HAP-1 (cell line): ENCODE measurements around the gene UBQLN4.
A peak's percentile ranks its signal among the peaks of the same experiment; 100 is the strongest.

Experiments used
- DNase-seq, 2 experiments: peaks; one replicate each; pipeline ENCODE4 v3.0.0-alpha.2; 2016 to 2020; ENCODE audit warnings: low spot score in 2 of 2
- H3K27me3 ChIP-seq: fragments of 250-450 bp; sonication (Bioruptor Pico); 2 replicates; pipeline ENCODE4 v1.5.1; 2020; ENCODE audit warnings: low read depth, mild to moderate bottlenecking, moderate library complexity
- H3K36me3 ChIP-seq: fragments of 250-450 bp; sonication (Bioruptor Pico); replicated peaks from 2 replicates; pipeline ENCODE4 v1.5.1; 2020; ENCODE audit warnings: mild to moderate bottlenecking
- H3K4me1 ChIP-seq: fragments of 250-450 bp; sonication (Bioruptor Pico); 2 replicates; pipeline ENCODE4 v1.5.1; 2020; ENCODE audit warnings: mild to moderate bottlenecking
- H3K4me3 ChIP-seq: fragments of 250-450 bp; sonication (Bioruptor Pico); 2 replicates; pipeline ENCODE4 v1.5.1; 2020; ENCODE audit warnings: mild to moderate bottlenecking, moderate library complexity
- H3K9me3 ChIP-seq: fragments of 250-450 bp; sonication (Bioruptor Pico); 2 replicates; pipeline ENCODE4 v1.5.1; 2020; ENCODE audit warnings: mild to moderate bottlenecking, moderate library complexity
- in situ Hi-C: fragments of 300-500 bp; cut with MboI; formaldehyde crosslinking; loops from 3 replicates; pipeline ENCODE4 v1.14.3; 2020; ENCODE audit warnings: low sequenced_read_pairs, inconsistent platforms, mixed read lengths

UBQLN4 gene

DNA sequence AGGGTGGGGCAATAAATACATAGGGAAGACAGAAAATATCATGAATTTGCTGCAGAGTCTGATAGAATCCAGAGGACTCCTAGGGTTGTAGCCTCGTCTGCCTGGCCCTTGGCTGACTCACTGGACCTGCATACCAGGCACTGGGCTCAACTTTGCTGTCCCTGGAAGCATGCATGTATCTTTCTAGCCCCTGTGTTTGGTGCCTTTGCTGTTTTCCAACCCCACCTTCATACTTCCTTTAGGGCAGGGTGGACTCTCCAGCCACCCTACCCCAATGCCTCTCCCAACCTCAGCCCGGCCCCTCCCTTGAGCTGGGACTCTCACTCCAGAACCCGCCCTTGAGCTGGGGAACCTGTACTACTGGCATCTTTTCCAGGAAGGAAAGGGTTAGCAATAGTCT, 8.6 kb upstream of the UBQLN4 start:
- H3K4me3 ChIP-seq, result no peak overlapping the region

DNA sequence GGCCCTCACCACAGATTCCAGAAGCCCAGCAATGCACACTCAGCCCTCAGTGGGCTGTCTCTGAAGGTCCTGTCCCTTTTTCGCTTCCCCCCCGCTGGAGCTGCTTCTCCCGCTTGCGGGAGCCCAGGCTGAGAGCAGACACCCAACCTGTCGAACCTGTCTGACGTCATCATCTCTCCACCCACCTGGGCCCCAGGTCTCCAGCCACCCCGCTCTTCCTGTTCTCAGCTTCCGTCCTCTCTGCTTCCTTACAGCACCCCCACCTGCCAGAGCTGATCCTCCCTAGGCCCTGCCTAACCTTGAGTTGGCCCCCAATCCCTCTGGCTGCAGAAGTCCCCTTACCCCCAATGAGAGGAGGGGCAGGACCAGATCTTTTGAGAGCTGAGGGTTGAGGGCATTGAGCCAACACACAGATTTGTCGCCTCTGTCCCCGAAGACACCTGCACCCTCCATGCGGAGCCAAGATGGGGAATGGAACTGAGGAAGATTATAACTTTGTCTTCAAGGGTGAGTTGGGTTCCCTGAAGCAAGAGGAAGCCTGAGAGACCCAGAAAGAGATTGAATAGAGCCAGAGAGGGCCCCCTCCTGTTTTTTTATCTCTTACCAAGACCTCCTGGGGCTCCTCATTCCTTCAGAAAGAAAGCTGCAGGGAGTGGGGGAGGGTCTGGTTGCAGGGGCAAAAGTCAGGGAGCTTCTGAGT, 7.5 kb upstream of the UBQLN4 start, which contains the start of gene RAB25:
Gene RAB25, plus strand, starts transcription at position 224 of the 700 bp plus-strand sequence. Its CDS starts 241 bp downstream, at position 465.
- Histone ChIP-seq H3K4me3 (no peak within 1 kb of the TSS), H3K9me3 (no peaks in the 10 kb centered on the region), H3K36me3 (0 out of 2 replicates have a peak, but pooled peaks cover 3% of the 10 kb centered on the region), H3K4me1 (no peaks in the 10 kb centered on the region), H3K27me3 (no peaks in the 10 kb centered on the region)
- in situ Hi-C loops, result no loop called here
- no peak for DNase-seq

More for the DNA sequence above, 8.6 kb upstream of the UBQLN4 start:
- in situ Hi-C loops, result no loop called here
- no peaks in the 10 kb centered on the region for H3K27me3 ChIP-seq
- DNase-seq, result no peak
- H3K9me3 ChIP-seq, result no peaks in the 10 kb centered on the region
- H3K36me3 ChIP-seq, result 0 out of 2 replicates have a peak, but pooled peaks cover 3% of the 10 kb centered on the region
- H3K4me1 ChIP-seq, result no peaks in the 10 kb centered on the region

GRCh38 chr1:156056326-156056849, 2.8 kb upstream of the UBQLN4 start:
- no peaks in the 10 kb centered on the region for H3K27me3 ChIP-seq
- in situ Hi-C loops, result loop anchor here (10.0 kb wide), 1 partner anchor 122 kb away; the partner anchor contains the start of gene KHDC4
- H3K9me3 ChIP-seq, result no peaks in the 10 kb centered on the region
- peaks cover 7% of the 10 kb centered on the region for H3K36me3 ChIP-seq
- H3K4me1 ChIP-seq, result no peaks in the 10 kb centered on the region
- H3K4me3 ChIP-seq, result no peak overlapping the region
- no peak for DNase-seq

- Histone ChIP-seq H3K9me3 (no peaks in the 10 kb centered on the region), H3K4me3 (peak overlapping the region; percentile 98), H3K36me3 (peaks cover 7% of the 10 kb centered on the region), H3K4me1 (no peaks in the 10 kb centered on the region), H3K27me3 (no peaks in the 10 kb centered on the region)
- DNase-seq, result no peak
- in situ Hi-C loops, result loop anchor here (10.0 kb wide), 1 partner anchor 121 kb away; the partner anchor contains the start of gene KHDC4
These were observed 1.9 kb upstream of the UBQLN4 start for GRCh38 chr1:156055281-156056048.

GRCh38 chr1:156054500-156055280, 1.1 kb upstream of the UBQLN4 start, which contains the start of gene LAMTOR2:
LAMTOR2 (plus strand) TSS chr1:156054782; CDS start chr1:156054890, 108 bp downstream.
- Histone ChIP-seq H3K27me3 (no peaks in the 10 kb centered on the region), H3K4me3 (peak within 1 kb of the TSS; percentile 98), H3K9me3 (no peaks in the 10 kb centered on the region), H3K36me3 (peaks cover 13% of the 10 kb centered on the region), H3K4me1 (no peaks in the 10 kb centered on the region)
- peak; percentile 98 to 99 for DNase-seq
- in situ Hi-C loops, result loop anchor here (10.0 kb wide), 1 partner anchor 120 kb away; the partner anchor contains the start of gene KHDC4

DNA sequence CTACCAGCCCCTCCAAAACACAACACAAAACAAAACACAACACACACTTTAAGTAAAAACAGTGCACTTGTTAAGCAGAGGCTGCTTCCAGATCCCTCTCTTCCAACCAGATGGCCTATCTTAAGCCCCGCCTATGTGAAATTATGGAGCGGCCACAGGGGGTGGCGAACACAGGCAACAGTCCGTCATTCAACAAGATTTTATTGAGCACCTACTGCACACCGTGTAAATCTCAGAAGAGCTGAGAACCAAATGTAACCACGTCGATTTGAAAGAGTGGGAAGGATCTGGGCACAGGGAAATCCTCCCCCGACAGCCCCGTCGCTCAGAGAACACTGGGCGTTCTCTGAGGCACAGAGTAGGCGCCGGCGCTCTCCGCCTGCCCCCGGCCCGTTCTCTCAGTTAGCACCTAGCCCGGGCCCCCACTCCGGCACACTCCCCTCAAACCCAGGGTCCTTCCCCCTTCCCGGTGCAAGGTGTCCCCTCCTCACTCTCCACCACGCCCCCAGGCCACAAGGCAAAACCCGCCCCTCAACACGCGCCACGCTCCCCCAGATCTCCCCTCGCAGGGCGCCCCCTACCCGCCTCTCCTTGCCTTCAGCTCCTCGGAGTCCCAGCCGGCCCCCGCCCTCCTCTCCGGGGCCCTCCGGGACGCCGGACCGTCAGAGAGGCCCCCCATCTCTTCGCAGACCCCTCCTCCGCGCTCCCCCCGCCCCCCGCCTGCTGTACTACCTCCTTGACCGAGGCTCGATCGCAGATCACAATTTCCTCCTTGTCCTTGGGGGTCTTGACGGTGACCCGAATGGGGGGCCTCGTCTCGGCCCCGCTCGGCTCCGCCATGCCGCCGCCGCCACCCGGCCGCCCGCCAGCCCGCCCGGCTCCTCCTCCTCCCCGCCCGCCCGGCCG, 483 bp downstream of the UBQLN4 start:
- peak; percentile 67 to 80 for DNase-seq
- Histone ChIP-seq H3K9me3 (no peaks in the 10 kb centered on the region), H3K36me3 (peaks cover 24% of the 10 kb centered on the region), H3K4me3 (peak overlapping the region; percentile 98), H3K27me3 (no peaks in the 10 kb centered on the region), H3K4me1 (no peaks in the 10 kb centered on the region)
- in situ Hi-C loops, result loop anchor here (10.0 kb wide), 1 partner anchor 118 kb away; the partner anchor contains the start of gene KHDC4

- peaks cover 26% of the 10 kb centered on the region for H3K36me3 ChIP-seq
- no peak for DNase-seq
- H3K4me1 ChIP-seq, result no peaks in the 10 kb centered on the region
- in situ Hi-C loops, result loop anchor here (10.0 kb wide), 1 partner anchor 116 kb away; the partner anchor contains the start of gene KHDC4
- H3K4me3 ChIP-seq, result no peak overlapping the region
- H3K27me3 ChIP-seq, result no peaks in the 10 kb centered on the region
- no peaks in the 10 kb centered on the region for H3K9me3 ChIP-seq
These were observed 2.4 kb downstream of the UBQLN4 start for GRCh38 chr1:156051011-156051725.

DNA sequence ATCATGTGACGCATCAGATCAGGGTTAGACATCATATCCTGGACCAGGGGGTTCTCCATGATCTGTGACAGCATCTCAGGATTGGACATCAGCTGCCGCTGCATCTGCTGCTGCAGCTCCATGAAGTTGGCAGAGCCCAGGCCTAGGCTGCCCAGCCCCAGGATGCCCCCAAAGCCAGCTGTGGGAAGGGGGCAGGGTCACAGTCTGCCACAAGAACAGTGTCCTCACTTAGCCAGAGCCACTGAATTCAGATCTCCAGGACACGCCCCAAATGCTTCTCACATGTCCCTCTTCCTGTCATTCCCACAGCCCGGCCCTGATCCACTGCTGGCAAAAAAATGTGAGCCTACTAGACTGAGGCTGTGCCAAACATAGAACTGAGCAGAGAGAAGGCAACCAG, 3.2 kb downstream of the UBQLN4 start:
- peaks cover 26% of the 10 kb centered on the region for H3K36me3 ChIP-seq
- no peaks in the 10 kb centered on the region for H3K9me3 ChIP-seq
- H3K4me1 ChIP-seq, result no peaks in the 10 kb centered on the region
- H3K27me3 ChIP-seq, result no peaks in the 10 kb centered on the region
- in situ Hi-C loops, result loop anchor here (10.0 kb wide), 1 partner anchor 116 kb away; the partner anchor contains the start of gene KHDC4
- H3K4me3 ChIP-seq, result no peak overlapping the region
- no peak for DNase-seq

- peaks cover 22% of the 10 kb centered on the region for H3K36me3 ChIP-seq
- in situ Hi-C loops, result no loop called here
- DNase-seq, result no peak
These were observed 4.8 kb downstream of the UBQLN4 start for GRCh38 chr1:156048663-156049258.

DNA sequence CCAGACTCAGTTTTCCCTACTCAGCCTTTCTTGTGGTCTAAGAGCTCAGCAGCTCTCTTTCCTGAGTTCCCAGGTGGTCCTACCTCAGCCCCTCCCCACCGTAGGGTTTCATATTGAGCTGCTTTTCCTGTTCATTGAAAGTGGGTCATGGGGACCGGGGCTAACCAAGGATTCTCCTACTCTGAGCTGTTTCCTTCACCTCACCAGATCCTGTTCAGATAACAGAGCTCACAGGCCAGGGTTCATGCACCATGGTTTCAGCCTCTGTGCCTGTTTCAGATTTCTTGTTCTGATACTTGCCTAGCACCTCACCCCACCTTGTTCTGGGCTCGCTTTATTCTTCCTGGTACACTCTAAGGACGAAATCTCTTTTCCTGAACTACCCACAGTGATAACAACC, 8.5 kb downstream of the UBQLN4 start:
- H3K36me3 ChIP-seq, result peaks cover 44% of the 10 kb centered on the region
- in situ Hi-C loops, result no loop called here
- no peak overlapping the region for H3K4me3 ChIP-seq

More at GRCh38 chr1:156048663-156049258, 4.8 kb downstream of the UBQLN4 start:
- no peaks in the 10 kb centered on the region for H3K9me3 ChIP-seq
- no peak overlapping the region for H3K4me3 ChIP-seq
- H3K4me1 ChIP-seq, result no peaks in the 10 kb centered on the region
- H3K27me3 ChIP-seq, result no peaks in the 10 kb centered on the region

GRCh38 chr1:156042828-156043227, 10.8 kb downstream of the UBQLN4 start:
- in situ Hi-C loops, result no loop called here
- Histone ChIP-seq H3K36me3 (peaks cover 37% of the 10 kb centered on the region), H3K9me3 (no peaks in the 10 kb centered on the region)

More for the DNA sequence above, 8.5 kb downstream of the UBQLN4 start:
- no peak for DNase-seq
- Histone ChIP-seq H3K9me3 (no peaks in the 10 kb centered on the region), H3K4me1 (no peaks in the 10 kb centered on the region), H3K27me3 (no peaks in the 10 kb centered on the region)

More at GRCh38 chr1:156042828-156043227, 10.8 kb downstream of the UBQLN4 start:
- Histone ChIP-seq H3K27me3 (no peaks in the 10 kb centered on the region), H3K4me3 (no peak overlapping the region), H3K4me1 (no peaks in the 10 kb centered on the region)
- DNase-seq, result no peak
